Panc1 (cell line): ENCODE data around the gene SPRYD3. TPM values are rescaled to one million over a fixed set of nuclear protein-coding genes. Genes with fewer than 3 reads are reported as not detected.

ENCODE experiments used
- ATAC-seq: fragments of 200-7000 bp; cut with Tn5 transposase; 2 replicates; pipeline ENCODE4 v1.9.1; 2020; ENCODE audit warnings: mild to moderate bottlenecking, moderate library complexity
- BruUV-seq: library from RNA; stranded (reverse); fragments of 400-500 nt; replicated peaks from 2 replicates; lab custom pipeline; 2021; lab: Mats Ljungman, UMichigan
- CTCF ChIA-PET: fragments of 300-600 bp; sonication (Branson Sonifier 250); formaldehyde crosslinking; loops from one replicate; lab custom pipeline; 2022; ENCODE audit warnings: antibody characterized with exemption; lab: Charles Lee
- POLR2A ChIA-PET: fragments of 300-600 bp; sonication (Branson Sonifier 250); formaldehyde crosslinking; loops from one replicate; lab custom pipeline; 2022; ENCODE audit warnings: antibody characterized with exemption; lab: Charles Lee
- DNase-seq: peaks from one replicate; pipeline ENCODE4 v3.0.0-alpha.2; 2010; ENCODE audit warnings: low read depth, low spot score
- H3K27ac ChIP-seq: 2 replicates; pipeline ENCODE4 v1.5.1; 2011; ENCODE audit warnings: mild to moderate bottlenecking, low read length, inconsistent platforms
- H3K27me3 ChIP-seq: fragments of 200-500 bp; sonication (Bioruptor generic); 2 replicates; pipeline ENCODE4 v1.6.0; 2014; ENCODE audit warnings: low read length, inconsistent platforms; ENCODE audit not compliant: control insufficient read depth, insufficient read depth
- H3K36me3 ChIP-seq: fragments of 200-500 bp; sonication (Bioruptor generic); 2 replicates; pipeline ENCODE4 v1.5.1; 2014; ENCODE audit warnings: inconsistent platforms, mild to moderate bottlenecking, low read length, moderate library complexity; ENCODE audit not compliant: control insufficient read depth, insufficient read depth
- H3K4me1 ChIP-seq: 2 replicates; pipeline ENCODE4 v1.5.1; 2011; ENCODE audit warnings: inconsistent platforms, mild to moderate bottlenecking, low read length, moderate library complexity; ENCODE audit not compliant: control insufficient read depth, insufficient read depth
- H3K4me3 ChIP-seq, 2 experiments: 2 replicates each; pipeline ENCODE4 v1.5.1; 2011 to 2012; ENCODE audit warnings: low read depth in 2 of 2, low read length in 2 of 2, mild to moderate bottlenecking in 2 of 2, inconsistent platforms in 1 of 2, moderate library complexity in 1 of 2
- H3K9me3 ChIP-seq: fragments of 200-500 bp; sonication (Bioruptor generic); 2 replicates; pipeline ENCODE4 v1.5.1; 2014; ENCODE audit warnings: low read depth, mild to moderate bottlenecking, inconsistent platforms, low read length, moderate library complexity; ENCODE audit not compliant: control insufficient read depth, insufficient read depth
- POLR2AphosphoS5 ChIP-seq: IDR thresholded peaks from 2 replicates; pipeline ENCODE4 v1.6.1; 2012; ENCODE audit warnings: mild to moderate bottlenecking, low read depth, low read length, moderate library complexity
- REST ChIP-seq, 2 experiments: IDR thresholded peaks; 2 replicates each; pipeline ENCODE4 v1.6.1; 2011 to 2012; ENCODE audit warnings: low read depth in 2 of 2, control low read depth in 1 of 2, low read length in 1 of 2, mild to moderate bottlenecking in 1 of 2, moderate library complexity in 1 of 2; ENCODE audit not compliant: insufficient read depth in 1 of 2
- SIN3A ChIP-seq: IDR thresholded peaks from 2 replicates; pipeline ENCODE4 v1.6.1; 2012; ENCODE audit warnings: low read depth, mild to moderate bottlenecking, low read length, moderate library complexity, borderline replicate concordance; ENCODE audit not compliant: insufficient read depth
- TCF7L2 ChIP-seq: IDR thresholded peaks from 2 replicates; pipeline ENCODE4 v1.6.1; 2011; ENCODE audit warnings: mild to moderate bottlenecking, low read depth, low read length, inconsistent platforms
- in situ Hi-C: cut with HindIII; loops from 2 replicates; pipeline ENCODE4 v1.10.0; 2016; ENCODE audit warnings: low sequenced_read_pairs, low pct_unique_long_range_greater_than_20kb
- intact Hi-C: fragments of 100-400 bp; cut with micrococcal nuclease; formaldehyde crosslinking; loops from one replicate; pipeline ENCODE4 v1.10.0; 2022; ENCODE audit not compliant: unreplicated experiment
- total RNA-seq: library from RNA; stranded (reverse); gene quantifications from one replicate; pipeline ENCODE4 v1.2.1, GENCODE V29; 2021; ENCODE audit not compliant: unreplicated experiment
- TF ChIP-seq, protein P1 (sequence below): fragments of 450-650 bp; IDR thresholded peaks from 2 replicates; pipeline ENCODE4 v1.5.1; 2017; ENCODE audit warnings: mild to moderate bottlenecking

Gene SPRYD3
- total RNA-seq, 1 experiment from 2014 or later, result 25.0 TPM

DNA sequence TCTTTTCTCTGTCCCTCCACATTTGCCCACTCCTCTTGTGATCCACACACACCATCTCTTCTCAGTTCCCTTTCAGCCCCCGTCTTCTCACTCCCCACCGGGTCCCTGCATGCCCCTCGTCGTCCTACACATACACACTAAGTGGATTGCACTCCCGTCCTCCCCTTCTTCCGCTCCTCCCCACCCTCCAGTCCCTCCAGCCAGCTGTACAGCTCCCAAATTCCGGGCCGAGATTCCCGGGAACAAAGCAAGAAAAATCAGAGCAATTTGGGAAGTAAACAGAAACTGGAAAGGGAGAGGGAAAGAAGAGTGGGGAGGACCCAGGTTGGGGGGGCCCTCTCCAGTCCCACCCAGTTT lies 18.0 kb upstream of the SPRYD3 start:
- H3K4me1 ChIP-seq, result peaks cover 17% of the 10 kb centered on the region
- DNase-seq, result no peak
- H3K36me3 ChIP-seq, result no peaks in the 10 kb centered on the region
- ChIA-PET CTCF (no interaction called here), POLR2A (interaction anchor here (0.9 kb wide), 1 partner anchor 31 kb away, joined by 5 read pairs; no protein-coding TSS in a partner anchor)
- in situ Hi-C loops (no loop called here), intact Hi-C loops (no loop called here)
- H3K4me3 ChIP-seq, result peak overlapping the region; percentile 52 to 70
- H3K9me3 ChIP-seq, result no peaks in the 10 kb centered on the region
- H3K27me3 ChIP-seq, result no peaks in the 10 kb centered on the region
- no peak overlapping the region; the same call in 1 of the 2 replicates for H3K27ac ChIP-seq
- no peak for TF ChIP-seq SIN3A
- no peak for TF ChIP-seq POLR2AphosphoS5
- TF ChIP-seq REST (IDR thresholded peaks at IDR 0.05; ENCODE audit: insufficient read depth in 1 of 2, low read depth in 2 of 2, low read length in 1 of 2), result no peak
- no peak for TF ChIP-seq TCF7L2
- TF ChIP-seq, protein P1, sequence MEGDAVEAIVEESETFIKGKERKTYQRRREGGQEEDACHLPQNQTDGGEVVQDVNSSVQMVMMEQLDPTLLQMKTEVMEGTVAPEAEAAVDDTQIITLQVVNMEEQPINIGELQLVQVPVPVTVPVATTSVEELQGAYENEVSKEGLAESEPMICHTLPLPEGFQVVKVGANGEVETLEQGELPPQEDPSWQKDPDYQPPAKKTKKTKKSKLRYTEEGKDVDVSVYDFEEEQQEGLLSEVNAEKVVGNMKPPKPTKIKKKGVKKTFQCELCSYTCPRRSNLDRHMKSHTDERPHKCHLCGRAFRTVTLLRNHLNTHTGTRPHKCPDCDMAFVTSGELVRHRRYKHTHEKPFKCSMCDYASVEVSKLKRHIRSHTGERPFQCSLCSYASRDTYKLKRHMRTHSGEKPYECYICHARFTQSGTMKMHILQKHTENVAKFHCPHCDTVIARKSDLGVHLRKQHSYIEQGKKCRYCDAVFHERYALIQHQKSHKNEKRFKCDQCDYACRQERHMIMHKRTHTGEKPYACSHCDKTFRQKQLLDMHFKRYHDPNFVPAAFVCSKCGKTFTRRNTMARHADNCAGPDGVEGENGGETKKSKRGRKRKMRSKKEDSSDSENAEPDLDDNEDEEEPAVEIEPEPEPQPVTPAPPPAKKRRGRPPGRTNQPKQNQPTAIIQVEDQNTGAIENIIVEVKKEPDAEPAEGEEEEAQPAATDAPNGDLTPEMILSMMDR, result no peak
- ATAC-seq, result no peak
- no TSS peak for BruUV-seq

DNA sequence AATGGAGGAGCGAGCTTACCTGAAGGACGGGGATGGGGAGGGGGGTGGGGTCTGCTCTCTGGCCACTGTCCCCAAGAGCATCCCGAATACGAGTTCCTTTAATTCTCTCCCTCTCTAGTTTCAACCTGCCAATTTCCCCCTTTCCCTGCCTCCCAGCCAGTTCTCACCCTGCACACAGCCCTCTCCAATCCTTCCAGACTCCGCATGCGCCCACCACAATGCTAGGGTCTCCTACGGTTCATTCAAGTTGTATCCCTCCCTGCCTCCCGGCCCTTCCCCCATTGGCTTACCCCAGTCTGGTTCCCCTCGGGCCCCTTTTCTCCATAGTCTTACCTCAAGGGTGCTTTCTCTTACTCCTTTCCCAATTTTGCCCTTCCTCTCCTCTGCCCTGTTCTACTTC lies 17.6 kb upstream of the SPRYD3 start:
- no TSS peak for BruUV-seq
- no peak for TF ChIP-seq REST (IDR thresholded peaks at IDR 0.05; ENCODE audit: insufficient read depth in 1 of 2, low read depth in 2 of 2, low read length in 1 of 2)
- in situ Hi-C loops, result no loop called here

More for the DNA sequence above, 17.6 kb upstream of the SPRYD3 start:
- ChIA-PET POLR2A (no interaction called here), CTCF (no interaction called here)
- H3K36me3 ChIP-seq, result no peaks in the 10 kb centered on the region
- no peaks in the 10 kb centered on the region for H3K27me3 ChIP-seq
- H3K4me3 ChIP-seq, result peak overlapping the region; percentile 52 to 70; a peak in 2 of 4 replicates
- peaks cover 17% of the 10 kb centered on the region for H3K4me1 ChIP-seq
- DNase-seq, result no peak
- no peaks in the 10 kb centered on the region for H3K9me3 ChIP-seq
- no peak for ATAC-seq
- intact Hi-C loops, result no loop called here
- H3K27ac ChIP-seq, result no peak overlapping the region
